K562 (cell line): Measurements from ENCODE around the gene DLX4. TPM values are rescaled to one million over a fixed set of nuclear protein-coding genes. Genes with fewer than 3 reads are reported as not detected.

ENCODE experiments used
- CC2D1A ChIP-seq: fragments of 450-650 bp; IDR thresholded peaks from 2 replicates; pipeline ENCODE4 v1.6.1; 2017; ENCODE audit warnings: mild to moderate bottlenecking
- HNRNPL ChIP-seq: fragments of 200-400 bp; formaldehyde crosslinking; IDR thresholded peaks from 2 replicates; pipeline ENCODE4 v1.6.1; 2017; ENCODE audit warnings: low read depth, mild to moderate bottlenecking, low read length
- L3MBTL2 ChIP-seq: fragments of 450-650 bp; IDR thresholded peaks from 2 replicates; pipeline ENCODE4 v1.6.1; 2016; ENCODE audit warnings: mild to moderate bottlenecking, moderate library complexity
- LARP7 ChIP-seq: fragments of 450-650 bp; IDR thresholded peaks from 2 replicates; pipeline ENCODE4 v1.6.1; 2016
- MCM5 ChIP-seq: fragments of 450-650 bp; IDR thresholded peaks from 2 replicates; pipeline ENCODE4 v1.6.1; 2016; ENCODE audit warnings: low read depth
- MED1 ChIP-seq: sonication (generic); formaldehyde crosslinking; IDR thresholded peaks from 2 replicates; pipeline ENCODE4 v1.8.1; 2023; ENCODE audit warnings: missing genetic modification reagents, borderline replicate concordance
- NCOA6 ChIP-seq: fragments of 450-650 bp; IDR thresholded peaks from 2 replicates; pipeline ENCODE4 v1.6.1; 2017; ENCODE audit warnings: mild to moderate bottlenecking
- RCOR1 ChIP-seq, 2 experiments: IDR thresholded peaks; 2 replicates each; pipeline ENCODE4 v1.6.1; 2012; ENCODE audit warnings: low read depth in 2 of 2, low read length in 2 of 2, borderline replicate concordance in 1 of 2, improper control_type of control experiment in 1 of 2
- SMC3 ChIP-seq: conservative IDR thresholded peaks from 2 replicates; pipeline ENCODE4 v1.6.1; 2011; ENCODE audit warnings: low read depth, low read length, improper control_type of control experiment; ENCODE audit not compliant: insufficient read depth
- SPI1 ChIP-seq: IDR thresholded peaks from 2 replicates; pipeline ENCODE4 v1.6.1; 2011; ENCODE audit warnings: low read depth, low read length, control low read depth, borderline replicate concordance
- STAG1 ChIP-seq: sonication (generic); formaldehyde crosslinking; IDR thresholded peaks from 2 replicates; pipeline ENCODE4 v1.5.0; 2020; ENCODE audit warnings: missing genetic modification reagents, borderline replicate concordance
- ZC3H4 ChIP-seq: sonication (generic); formaldehyde crosslinking; IDR thresholded peaks from 2 replicates; pipeline ENCODE4 v1.9.0; 2021; ENCODE audit warnings: missing genetic modification reagents, borderline replicate concordance
- polyA plus RNA-seq, 8 experiments: library from polyadenylated mRNA; depleted of rRNA in 4 of 8; stranded (reverse) in 5 of 8; unstranded in 3 of 8; fragments of >200 nt; fragmentation: Nextera tagmentation in 2 of 8; fragmentation: Illumina TruSeq in 1 of 8; extraction: Ambion mirVana in 2 of 8; extraction: Trizol in 1 of 8; gene quantifications; 2 replicates each; pipeline versions ENCODE4 v1.2.1 to v1.2.3, GENCODE V29; 2011 to 2014; ENCODE audit warnings: inconsistent platforms in 1 of 8, missing spikeins in 1 of 8
- total RNA-seq, 7 experiments: library from RNA; depleted of rRNA in 6 of 7; stranded (reverse); fragments of >200 nt in 6 of 7; fragmentation: Illumina TruSeq in 2 of 7; extraction: Trizol in 2 of 7; gene quantifications; 2 replicates each; pipeline versions ENCODE4 v1.2.1 to v1.2.3, GENCODE V29; 2011 to 2021; ENCODE audit warnings: low replicate concordance in 1 of 7
- TF ChIP-seq, protein P1 (sequence below): IDR thresholded peaks from 3 replicates; pipeline ENCODE4 v1.6.1; 2011; ENCODE audit warnings: borderline replicate concordance, mild to moderate bottlenecking; ENCODE audit not compliant: insufficient read length, insufficient read depth
- TF ChIP-seq, protein P2 (sequence below): sonication (generic); formaldehyde crosslinking; IDR thresholded peaks from 2 replicates; pipeline ENCODE4 v1.8.0; 2022; ENCODE audit warnings: missing genetic modification reagents, mild to moderate bottlenecking, moderate library complexity, borderline replicate concordance
- TF ChIP-seq, protein P3 (sequence below), 2 experiments: fragments of 450-650 bp in 1 of 2; sonication (generic) in 1 of 2; formaldehyde crosslinking in 1 of 2; IDR thresholded peaks; 2 replicates each; pipeline versions ENCODE4 v1.7.1 to v1.9.0; 2016 to 2022; ENCODE audit warnings: inconsistent platforms in 1 of 2, mild to moderate bottlenecking in 1 of 2, missing genetic modification reagents in 1 of 2

Gene DLX4
- total and polyA plus RNA-seq, 9 of the 15 experiments (the other 6 are each of a cell fraction or from before 2014, with no cell fraction given): 0.15 to 2.2 (median 0.58) TPM

DNA sequence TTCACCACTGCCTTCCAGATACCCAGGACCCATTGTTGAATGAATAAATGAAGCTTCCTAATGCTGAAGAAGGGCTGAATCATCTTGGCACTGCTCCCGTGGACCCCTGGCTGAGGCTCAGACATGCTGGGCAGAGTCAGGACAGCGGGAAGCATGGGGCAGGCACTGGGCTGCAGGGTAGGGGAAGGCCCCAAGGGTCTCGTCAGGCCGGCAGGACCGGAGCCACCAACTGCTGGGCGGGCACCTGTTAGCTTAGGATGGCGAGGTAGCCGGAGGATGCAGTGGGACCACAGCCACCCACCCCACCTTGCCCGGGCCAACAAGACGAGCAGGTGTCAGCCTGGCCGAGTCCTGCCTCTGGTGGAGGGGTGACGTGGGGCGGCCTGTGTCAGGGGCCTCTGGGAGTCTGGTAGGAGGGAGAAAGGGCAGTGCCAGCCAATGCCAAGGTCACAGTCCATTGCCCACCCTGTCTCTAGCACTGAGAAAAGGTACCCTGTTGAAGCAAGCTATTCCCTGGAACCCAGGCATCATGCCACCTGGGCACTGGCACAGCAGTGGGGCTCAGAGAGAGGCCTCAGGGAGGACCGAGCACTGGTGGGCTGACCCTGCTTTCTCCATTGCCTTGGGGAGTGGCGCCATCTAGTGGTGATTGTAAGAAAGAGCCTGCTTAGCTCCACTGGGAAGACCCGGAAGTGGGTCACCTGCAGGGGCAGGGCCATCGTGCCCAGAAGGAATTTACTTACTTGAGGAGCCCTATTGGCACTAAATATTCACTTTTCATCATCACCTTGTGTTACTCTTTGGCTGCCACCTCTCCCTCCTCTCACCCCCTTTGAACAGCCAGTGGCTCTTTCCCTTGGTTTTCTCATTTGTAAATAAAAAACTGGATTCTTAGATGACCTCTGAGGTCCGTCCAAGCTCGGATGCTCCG is 29.0 kb downstream of the DLX4 start (continued):
- TF ChIP-seq, protein P1, sequence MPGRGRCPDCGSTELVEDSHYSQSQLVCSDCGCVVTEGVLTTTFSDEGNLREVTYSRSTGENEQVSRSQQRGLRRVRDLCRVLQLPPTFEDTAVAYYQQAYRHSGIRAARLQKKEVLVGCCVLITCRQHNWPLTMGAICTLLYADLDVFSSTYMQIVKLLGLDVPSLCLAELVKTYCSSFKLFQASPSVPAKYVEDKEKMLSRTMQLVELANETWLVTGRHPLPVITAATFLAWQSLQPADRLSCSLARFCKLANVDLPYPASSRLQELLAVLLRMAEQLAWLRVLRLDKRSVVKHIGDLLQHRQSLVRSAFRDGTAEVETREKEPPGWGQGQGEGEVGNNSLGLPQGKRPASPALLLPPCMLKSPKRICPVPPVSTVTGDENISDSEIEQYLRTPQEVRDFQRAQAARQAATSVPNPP: no peak
- 0 out of 2 replicates have a peak, but pooled peaks have one; percentile 58 for TF ChIP-seq ZC3H4 (CRISPR knock-in tag)
- TF ChIP-seq RCOR1 (IDR thresholded peaks at IDR 0.05; ENCODE audit: borderline replicate concordance in 1 of 2, low read depth in 2 of 2, low read length in 2 of 2): 0 out of 4 replicates have a peak, but pooled peaks of 1 of the 2 experiments have one; percentile 24
- no peak for TF ChIP-seq LARP7
- TF ChIP-seq L3MBTL2: peak; percentile 38; the same call in 1 of the 2 replicates
- TF ChIP-seq MCM5: no peak
- TF ChIP-seq SPI1: peak; percentile 41; the same call in 1 of the 2 replicates
- 0 out of 2 replicates have a peak, but pooled peaks have one; percentile 54 for TF ChIP-seq MED1 (CRISPR knock-in tag)
- no peak for TF ChIP-seq NCOA6
- TF ChIP-seq, protein P2, sequence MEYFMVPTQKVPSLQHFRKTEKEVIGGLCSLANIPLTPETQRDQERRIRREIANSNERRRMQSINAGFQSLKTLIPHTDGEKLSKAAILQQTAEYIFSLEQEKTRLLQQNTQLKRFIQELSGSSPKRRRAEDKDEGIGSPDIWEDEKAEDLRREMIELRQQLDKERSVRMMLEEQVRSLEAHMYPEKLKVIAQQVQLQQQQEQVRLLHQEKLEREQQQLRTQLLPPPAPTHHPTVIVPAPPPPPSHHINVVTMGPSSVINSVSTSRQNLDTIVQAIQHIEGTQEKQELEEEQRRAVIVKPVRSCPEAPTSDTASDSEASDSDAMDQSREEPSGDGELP (CRISPR knock-in tag): peak; percentile 31; the same call in 1 of the 2 replicates
- TF ChIP-seq, protein P3, sequence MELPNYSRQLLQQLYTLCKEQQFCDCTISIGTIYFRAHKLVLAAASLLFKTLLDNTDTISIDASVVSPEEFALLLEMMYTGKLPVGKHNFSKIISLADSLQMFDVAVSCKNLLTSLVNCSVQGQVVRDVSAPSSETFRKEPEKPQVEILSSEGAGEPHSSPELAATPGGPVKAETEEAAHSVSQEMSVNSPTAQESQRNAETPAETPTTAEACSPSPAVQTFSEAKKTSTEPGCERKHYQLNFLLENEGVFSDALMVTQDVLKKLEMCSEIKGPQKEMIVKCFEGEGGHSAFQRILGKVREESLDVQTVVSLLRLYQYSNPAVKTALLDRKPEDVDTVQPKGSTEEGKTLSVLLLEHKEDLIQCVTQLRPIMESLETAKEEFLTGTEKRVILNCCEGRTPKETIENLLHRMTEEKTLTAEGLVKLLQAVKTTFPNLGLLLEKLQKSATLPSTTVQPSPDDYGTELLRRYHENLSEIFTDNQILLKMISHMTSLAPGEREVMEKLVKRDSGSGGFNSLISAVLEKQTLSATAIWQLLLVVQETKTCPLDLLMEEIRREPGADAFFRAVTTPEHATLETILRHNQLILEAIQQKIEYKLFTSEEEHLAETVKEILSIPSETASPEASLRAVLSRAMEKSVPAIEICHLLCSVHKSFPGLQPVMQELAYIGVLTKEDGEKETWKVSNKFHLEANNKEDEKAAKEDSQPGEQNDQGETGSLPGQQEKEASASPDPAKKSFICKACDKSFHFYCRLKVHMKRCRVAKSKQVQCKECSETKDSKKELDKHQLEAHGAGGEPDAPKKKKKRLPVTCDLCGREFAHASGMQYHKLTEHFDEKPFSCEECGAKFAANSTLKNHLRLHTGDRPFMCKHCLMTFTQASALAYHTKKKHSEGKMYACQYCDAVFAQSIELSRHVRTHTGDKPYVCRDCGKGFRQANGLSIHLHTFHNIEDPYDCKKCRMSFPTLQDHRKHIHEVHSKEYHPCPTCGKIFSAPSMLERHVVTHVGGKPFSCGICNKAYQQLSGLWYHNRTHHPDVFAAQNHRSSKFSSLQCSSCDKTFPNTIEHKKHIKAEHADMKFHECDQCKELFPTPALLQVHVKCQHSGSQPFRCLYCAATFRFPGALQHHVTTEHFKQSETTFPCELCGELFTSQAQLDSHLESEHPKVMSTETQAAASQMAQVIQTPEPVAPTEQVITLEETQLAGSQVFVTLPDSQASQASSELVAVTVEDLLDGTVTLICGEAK (IDR thresholded peaks at IDR 0.05): no peak
- TF ChIP-seq, protein P3 (CRISPR knock-in tag; IDR thresholded peaks at IDR 0.05): no peak
- peak; percentile 93 for TF ChIP-seq SMC3
- TF ChIP-seq HNRNPL: peak; percentile 84
- TF ChIP-seq STAG1: peak; percentile 76
- peak; percentile 46; the same call in 1 of the 2 replicates for TF ChIP-seq CC2D1A
